Measurements from ENCODE around the gene PLPP2. TPM values are rescaled to one million over a fixed set of nuclear protein-coding genes. Genes with fewer than 3 reads are reported as not detected.

PLPP2 gene
- total and polyA plus RNA-seq, 9 of the 15 experiments (the other 6 are each of a cell fraction or from before 2014, with no cell fraction given): 0.51 to 4.4 (median 2.2) TPM; not detected in 1

DNA sequence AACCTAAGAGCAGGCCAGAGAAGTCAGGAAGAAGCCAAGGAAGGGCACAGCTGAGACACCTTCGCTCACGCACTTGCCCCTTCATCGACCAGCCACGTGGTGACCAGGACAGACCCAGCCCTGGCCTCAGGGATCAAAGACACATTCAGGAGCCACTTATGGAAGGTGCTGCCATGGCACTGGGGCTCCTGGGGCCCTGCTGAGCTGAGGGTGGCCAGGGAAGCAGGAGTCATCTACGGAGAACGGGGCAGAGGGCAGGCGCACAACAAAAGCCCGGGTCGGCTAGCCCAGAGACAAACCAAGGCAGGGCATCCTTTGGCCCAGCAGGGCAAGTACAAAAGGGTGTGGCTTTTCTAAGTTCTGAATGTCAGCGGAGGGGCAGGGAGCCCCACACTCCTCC, 2.3 kb downstream of the PLPP2 start:
- no peak for ATAC-seq
- Histone ChIP-seq H3K9me3 (replicated peaks; ENCODE audit: control insufficient read depth, insufficient read depth, low read depth, low read length) (no peaks in the 10 kb centered on the region), H3K27ac (ENCODE audit: extremely low read depth, low read depth, low read length) (no peak overlapping the region), H3K9me1 (ENCODE audit: control insufficient read depth, insufficient read depth, low read length) (no peaks in the 10 kb centered on the region), H3K79me2 (ENCODE audit: control insufficient read depth, insufficient read depth, low read length) (no peaks in the 10 kb centered on the region), H3K27me3 (ENCODE audit: control insufficient read depth in 2 of 2, insufficient read depth in 2 of 2, low read length in 2 of 2) (peaks cover 2 to 17% of the 10 kb centered on the region in 2 experiments; a peak in 3 of 5 replicates), H2AFZ (ENCODE audit: low read depth, low read length) (no peak overlapping the region), H4K20me1 (replicated peaks; ENCODE audit: control insufficient read depth, insufficient read depth, low read length) (peaks cover 4% of the 10 kb centered on the region; the same call in 1 of the 2 replicates), H3K4me3 (no peak overlapping the region), H3K9ac (ENCODE audit: insufficient read depth in 1 of 2, low read depth in 2 of 2, low read length in 2 of 2) (peak overlapping the region in 1 of 2 experiments; percentile 32; a peak in 1 of 4 replicates), H3K36me3 (ENCODE audit: control insufficient read depth, insufficient read depth, low read length) (no peaks in the 10 kb centered on the region), H3K4me2 (ENCODE audit: insufficient read depth, low read length) (no peak overlapping the region), H3K4me1 (replicated peaks in 1 of 2; ENCODE audit: control insufficient read depth in 2 of 2, insufficient read depth in 2 of 2, low read length in 2 of 2) (peaks cover 6 to 41% of the 10 kb centered on the region in 2 experiments; a peak in 4 of 5 replicates)
- CTCF ChIA-PET (ENCODE audit: low intra/inter-chr PET ratio): no interaction called here
- in situ Hi-C loops (cut with MboI): no loop called here
- POLR2A ChIA-PET: interaction anchor here (0.7 kb wide), 1 partner anchor 15 kb away, joined by 3 read pairs; no protein-coding TSS in a partner anchor
- intact Hi-C loops (cut with micrococcal nuclease): no loop called here
- no peak for FAIRE-seq
- DNase-seq (ENCODE audit: extremely low read depth in 1 of 4, low spot score in 3 of 4): no peak
- 69% methylated on average over 9 of the region's 10 CpGs for WGBS (ENCODE audit: insufficient coverage, low coverage, missing lambda C conversion rate)
- BruUV-seq (replicated peaks): no TSS peak
- TF ChIP-seq SMC3 (conservative IDR thresholded peaks at IDR 0.05; ENCODE audit: insufficient read depth, low read depth, low read length): no peak
- TF ChIP-seq SMARCA4 (IDR thresholded peaks at IDR 0.05): no peak
- TF ChIP-seq ZNF3 (CRISPR knock-in tag; IDR thresholded peaks at IDR 0.05): no peak
- TF ChIP-seq NRF1 (conservative IDR thresholded peaks at IDR 0.05 in 1 of 2, IDR thresholded peaks at IDR 0.05 in 1 of 2): no peak
- no peak for TF ChIP-seq TEAD1 (CRISPR knock-in tag; IDR thresholded peaks at IDR 0.05)
- TF ChIP-seq FOXK1 (CRISPR knock-in tag; IDR thresholded peaks at IDR 0.05; ENCODE audit: borderline replicate concordance): no peak
- no peak for TF ChIP-seq ZNF175 (CRISPR knock-in tag; IDR thresholded peaks at IDR 0.05; ENCODE audit: low read depth)
- TF ChIP-seq, protein P1, sequence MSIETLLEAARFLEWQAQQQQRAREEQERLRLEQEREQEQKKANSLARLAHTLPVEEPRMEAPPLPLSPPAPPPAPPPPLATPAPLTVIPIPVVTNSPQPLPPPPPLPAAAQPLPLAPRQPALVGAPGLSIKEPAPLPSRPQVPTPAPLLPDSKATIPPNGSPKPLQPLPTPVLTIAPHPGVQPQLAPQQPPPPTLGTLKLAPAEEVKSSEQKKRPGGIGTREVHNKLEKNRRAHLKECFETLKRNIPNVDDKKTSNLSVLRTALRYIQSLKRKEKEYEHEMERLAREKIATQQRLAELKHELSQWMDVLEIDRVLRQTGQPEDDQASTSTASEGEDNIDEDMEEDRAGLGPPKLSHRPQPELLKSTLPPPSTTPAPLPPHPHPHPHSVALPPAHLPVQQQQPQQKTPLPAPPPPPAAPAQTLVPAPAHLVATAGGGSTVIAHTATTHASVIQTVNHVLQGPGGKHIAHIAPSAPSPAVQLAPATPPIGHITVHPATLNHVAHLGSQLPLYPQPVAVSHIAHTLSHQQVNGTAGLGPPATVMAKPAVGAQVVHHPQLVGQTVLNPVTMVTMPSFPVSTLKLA (conservative IDR thresholded peaks at IDR 0.05): no peak
- no peak for TF ChIP-seq RHOXF2B (CRISPR knock-in tag; conservative IDR thresholded peaks at IDR 0.05)
- TF ChIP-seq TAF9B (IDR thresholded peaks at IDR 0.05; ENCODE audit: partially characterized antibody): no peak
- TF ChIP-seq, protein P2, sequence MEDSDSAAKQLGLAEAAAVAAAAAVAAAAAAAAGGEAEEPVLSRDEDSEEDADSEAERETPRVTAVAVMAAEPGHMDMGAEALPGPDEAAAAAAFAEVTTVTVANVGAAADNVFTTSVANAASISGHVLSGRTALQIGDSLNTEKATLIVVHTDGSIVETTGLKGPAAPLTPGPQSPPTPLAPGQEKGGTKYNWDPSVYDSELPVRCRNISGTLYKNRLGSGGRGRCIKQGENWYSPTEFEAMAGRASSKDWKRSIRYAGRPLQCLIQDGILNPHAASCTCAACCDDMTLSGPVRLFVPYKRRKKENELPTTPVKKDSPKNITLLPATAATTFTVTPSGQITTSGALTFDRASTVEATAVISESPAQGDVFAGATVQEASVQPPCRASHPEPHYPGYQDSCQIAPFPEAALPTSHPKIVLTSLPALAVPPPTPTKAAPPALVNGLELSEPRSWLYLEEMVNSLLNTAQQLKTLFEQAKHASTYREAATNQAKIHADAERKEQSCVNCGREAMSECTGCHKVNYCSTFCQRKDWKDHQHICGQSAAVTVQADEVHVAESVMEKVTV (CRISPR knock-in tag; IDR thresholded peaks at IDR 0.05): no peak

Measured in K562 (cell line).